HG03060 (cell line): ENCODE data around the gene ESR1.
"Not testable (repeated sequence)": the region's sequence is repeated elsewhere in the genome, so short reads cannot be mapped to it uniquely, and the experiment has no call there.

Experiments used
- ATAC-seq: cut with Tn5 transposase; IDR thresholded peaks from one replicate; pipeline ENCODE4 v1.9.1; 2021; ENCODE audit warnings: low read depth, moderate number of reproducible peaks; ENCODE audit not compliant: unreplicated experiment

ESR1 gene

GRCh38 chr6:152049502-152049901, 242.0 kb downstream of the ESR1 start:
- no peak for ATAC-seq

- no peak for ATAC-seq
Measured at GRCh38 chr6:152050451-152051195, 243.1 kb downstream of the ESR1 start.

DNA sequence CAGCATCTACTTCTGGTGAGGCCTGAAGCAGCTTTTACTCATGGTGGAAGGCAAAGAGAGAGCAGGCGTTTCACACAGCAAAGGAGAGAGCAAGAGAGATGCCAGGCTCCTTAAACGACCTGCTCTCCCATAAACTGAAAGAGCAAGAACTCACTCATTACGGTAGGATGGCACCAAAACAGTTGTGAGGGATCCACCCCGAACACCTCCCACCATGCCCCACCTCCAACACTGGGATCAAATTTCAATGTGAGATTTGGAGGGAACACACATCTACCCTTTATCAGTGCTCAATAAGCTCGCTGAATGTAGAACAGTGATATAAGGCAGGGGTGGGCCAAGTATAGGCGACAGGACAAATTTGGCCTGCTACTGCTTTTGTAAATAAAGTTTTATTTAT, 244.6 kb downstream of the ESR1 start:
- no peak for ATAC-seq

DNA sequence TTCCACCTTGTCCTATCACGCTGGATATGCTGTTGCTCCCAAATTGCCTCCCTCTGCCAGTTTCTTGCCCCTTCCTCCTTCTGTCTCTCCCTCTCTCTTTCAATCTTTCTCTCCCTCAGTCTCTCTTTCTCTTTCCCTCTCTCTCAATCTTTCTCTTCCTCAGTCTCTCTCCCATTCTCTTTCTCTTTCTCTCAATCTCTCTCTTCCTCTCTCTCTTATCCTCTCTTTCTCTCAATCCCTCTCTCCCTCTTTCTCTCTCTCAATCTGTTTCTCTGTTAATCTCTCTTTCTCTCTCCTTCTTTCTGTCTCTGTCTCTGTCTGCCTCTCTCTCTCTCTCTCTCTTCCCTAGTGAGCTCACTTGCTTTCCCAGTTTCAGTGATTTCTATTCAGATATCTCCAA, 245.8 kb downstream of the ESR1 start:
- ATAC-seq = no peak

- ATAC-seq = no peak
Measured at GRCh38 chr6:152054441-152054840, 247.0 kb downstream of the ESR1 start.

GRCh38 chr6:152055517-152055916, 248.0 kb downstream of the ESR1 start:
- ATAC-seq = no peak

- ATAC-seq = no peak
Measured at GRCh38 chr6:152057832-152058498, 250.5 kb downstream of the ESR1 start.

DNA sequence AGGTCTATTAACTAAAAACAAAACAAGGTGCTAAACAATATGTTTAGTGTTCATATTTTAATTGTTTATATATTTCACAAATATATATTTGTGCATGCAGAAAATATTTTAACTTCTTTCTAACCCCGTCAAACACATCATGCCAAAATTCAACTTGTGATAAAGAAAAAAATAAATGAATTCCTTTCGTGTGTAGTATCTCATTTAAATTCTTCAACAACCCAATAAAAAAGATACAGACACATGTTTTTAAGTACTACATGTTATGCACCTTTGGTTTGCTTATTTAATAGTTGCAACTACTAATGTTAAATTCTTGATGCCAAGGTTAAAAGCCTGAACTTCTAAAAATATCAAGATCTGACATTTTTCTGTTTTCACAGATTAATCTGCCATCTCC, 252.4 kb downstream of the ESR1 start:
- ATAC-seq = no peak

DNA sequence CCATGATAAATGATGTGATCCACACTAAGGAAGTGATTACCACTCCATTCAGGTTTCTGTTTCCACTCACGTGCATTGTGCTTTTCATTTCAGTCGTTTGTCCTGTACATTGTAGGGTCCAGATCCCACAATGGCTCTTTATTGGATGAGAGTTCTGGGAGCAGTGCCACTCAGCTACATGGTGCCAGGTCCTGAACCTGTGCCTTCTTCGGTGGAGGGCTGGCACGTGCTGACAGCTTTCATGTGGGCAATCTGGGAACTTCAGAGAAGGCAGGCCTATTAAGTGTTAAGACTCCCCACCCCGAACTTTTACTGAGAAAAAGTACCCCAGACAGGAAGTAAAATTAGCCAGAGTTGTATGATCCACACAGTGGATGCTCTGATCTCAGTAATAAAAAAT, 255.0 kb downstream of the ESR1 start:
- no peak for ATAC-seq

DNA sequence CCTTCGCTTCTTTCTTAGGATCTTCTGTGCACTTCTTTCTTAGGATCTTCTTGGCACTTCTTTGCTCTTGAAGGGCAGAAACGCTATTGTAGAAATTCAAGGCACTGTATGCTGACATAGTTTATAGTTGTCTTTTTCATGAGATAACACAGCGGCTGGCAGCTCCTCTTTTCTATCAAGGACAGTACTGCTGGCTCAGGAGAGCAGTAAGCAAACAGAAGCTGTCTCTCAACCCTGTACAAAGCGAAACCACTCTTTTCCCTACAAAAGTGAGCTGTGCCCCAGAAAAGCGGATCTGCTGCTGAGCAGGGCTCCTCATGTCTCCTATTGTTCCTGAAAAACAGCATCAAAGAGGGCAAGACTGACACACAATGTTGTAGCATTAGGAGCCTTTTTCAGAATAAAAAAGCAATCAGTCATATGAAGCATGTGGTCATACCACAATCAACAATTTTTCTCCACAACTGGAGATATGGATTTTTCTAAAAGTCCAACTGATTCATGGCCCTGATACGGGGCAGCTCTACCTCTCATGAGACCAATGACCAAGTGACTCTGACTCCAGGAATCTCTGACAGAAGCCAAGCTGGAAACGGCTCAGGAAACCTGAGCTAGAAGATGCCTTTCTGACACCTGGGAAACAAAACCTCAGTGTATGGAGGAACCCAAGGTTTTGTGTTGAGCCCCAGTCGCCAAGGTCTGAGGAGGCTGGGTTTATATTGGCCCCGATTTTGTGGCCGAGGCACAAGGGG, 255.9 kb downstream of the ESR1 start:
- ATAC-seq = no peak

DNA sequence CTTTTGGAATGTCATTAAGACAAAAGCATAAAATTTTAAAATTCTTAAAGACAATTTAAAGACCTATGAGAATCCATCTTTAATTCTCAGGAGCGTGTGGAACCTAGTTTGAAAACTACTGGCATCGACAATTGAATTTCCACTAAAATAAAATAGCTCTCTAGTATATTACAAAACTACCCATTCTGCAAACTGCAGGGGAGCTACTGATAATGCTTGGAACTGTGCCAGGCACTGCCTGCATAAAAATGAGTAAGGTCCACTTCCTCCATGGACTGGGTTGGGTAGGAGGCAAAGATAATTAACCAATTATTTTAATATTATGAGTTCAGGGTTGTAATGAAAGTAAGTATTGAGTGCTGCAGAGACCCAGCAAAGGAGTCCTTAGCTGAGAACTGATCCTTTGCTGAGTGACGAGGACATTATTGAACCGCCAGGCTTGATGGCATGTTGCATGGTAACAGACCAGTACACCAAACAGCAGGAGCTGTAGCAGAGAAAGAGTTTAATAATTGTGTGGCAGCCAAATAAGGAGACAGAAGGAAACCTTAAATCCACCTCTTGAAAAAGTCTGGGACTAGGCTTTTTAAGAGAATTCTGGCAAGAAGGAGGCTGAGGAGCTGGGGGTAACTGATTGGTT, 261.3 kb downstream of the ESR1 start:
- ATAC-seq = no peak

GRCh38 chr6:152070556-152070955, 263.1 kb downstream of the ESR1 start:
- no peak for ATAC-seq

DNA sequence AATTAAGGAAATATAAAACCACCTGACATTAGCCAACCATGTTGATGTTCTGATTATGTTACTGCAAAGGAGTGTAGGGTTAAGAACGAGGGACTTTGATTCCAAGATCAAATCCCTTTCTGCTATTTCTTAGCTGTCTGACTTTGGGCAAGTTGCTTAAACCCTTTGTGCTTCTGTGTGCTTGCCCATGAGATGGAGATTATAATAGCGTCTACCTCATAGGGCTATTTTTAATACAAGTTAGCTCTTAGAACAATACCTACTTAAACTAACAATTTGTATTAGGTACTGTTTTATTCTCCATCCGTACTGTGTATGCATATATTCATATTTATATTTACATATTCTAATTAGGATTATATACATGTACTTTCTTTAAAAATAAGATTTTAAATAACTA, 263.8 kb downstream of the ESR1 start:
- no peak for ATAC-seq

GRCh38 chr6:152071843-152072242, 264.4 kb downstream of the ESR1 start:
- ATAC-seq = no peak

GRCh38 chr6:152076242-152076641, 268.8 kb downstream of the ESR1 start:
- ATAC-seq = not testable (repeated sequence)

DNA sequence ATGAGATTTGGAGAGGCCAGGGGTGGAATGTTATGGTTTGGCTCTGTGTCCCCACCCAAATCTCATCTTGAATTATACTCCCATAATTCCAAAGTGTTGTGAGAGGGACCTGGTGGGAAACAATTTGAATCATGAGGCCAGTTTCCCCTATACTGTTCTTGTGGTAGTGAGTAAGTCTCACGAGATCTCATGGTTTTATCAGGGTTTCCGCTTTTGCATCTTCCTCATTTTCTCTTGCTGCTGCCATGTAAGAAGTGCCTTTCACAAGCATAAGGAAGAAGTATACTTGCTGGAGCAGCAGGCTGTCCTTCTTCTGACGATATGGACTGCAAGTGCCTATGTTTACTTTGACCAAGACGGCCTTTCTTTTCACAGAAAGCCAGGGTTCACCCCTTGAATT, 270.5 kb downstream of the ESR1 start:
- no peak for ATAC-seq

GRCh38 chr6:152078804-152079203, 271.3 kb downstream of the ESR1 start:
- ATAC-seq = no peak

DNA sequence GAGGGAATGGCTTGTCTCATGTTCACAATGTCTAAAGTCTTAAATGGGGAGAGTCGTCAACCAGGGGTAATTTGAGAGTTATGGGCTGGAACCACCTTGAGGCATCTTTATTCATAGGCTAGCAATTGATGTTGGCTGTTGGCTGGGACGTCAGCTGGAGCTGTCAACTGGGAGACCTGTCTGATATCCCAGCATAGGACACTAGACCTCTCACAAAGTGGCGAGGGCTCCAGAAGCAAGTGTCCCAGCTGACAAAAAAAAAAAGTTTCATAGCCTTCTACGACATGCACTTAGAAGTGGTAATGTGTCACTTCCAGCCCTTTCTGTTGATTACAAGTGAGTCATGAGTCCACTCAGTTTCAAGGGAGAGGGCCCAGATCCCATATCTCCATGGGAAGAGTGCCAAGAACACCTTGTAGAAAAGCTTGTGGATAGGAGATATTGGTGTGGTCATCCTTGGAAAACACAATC, 278.0 kb downstream of the ESR1 start:
- ATAC-seq = no peak

- ATAC-seq = no peak
Measured at GRCh38 chr6:152086223-152086873, 278.9 kb downstream of the ESR1 start.

- no peak for ATAC-seq
Measured at GRCh38 chr6:152087096-152087495, 279.6 kb downstream of the ESR1 start.
